HG03097 (cell line): ENCODE results near the gene SIT1.
A peak's percentile ranks its signal among the peaks of the same experiment; 100 is the strongest.

Experiments used
- ATAC-seq: cut with Tn5 transposase; IDR thresholded peaks from one replicate; pipeline ENCODE4 v1.9.1; 2021; ENCODE audit not compliant: unreplicated experiment, low FRiP score

The SIT1 gene

GRCh38 chr9:35609001-35609819, 41.5 kb downstream of the SIT1 start:
- ATAC-seq, result no peak

GRCh38 chr9:35608221-35608620, 42.5 kb downstream of the SIT1 start:
- no peak for ATAC-seq

GRCh38 chr9:35606726-35607125, 44.0 kb downstream of the SIT1 start:
- no peak for ATAC-seq

DNA sequence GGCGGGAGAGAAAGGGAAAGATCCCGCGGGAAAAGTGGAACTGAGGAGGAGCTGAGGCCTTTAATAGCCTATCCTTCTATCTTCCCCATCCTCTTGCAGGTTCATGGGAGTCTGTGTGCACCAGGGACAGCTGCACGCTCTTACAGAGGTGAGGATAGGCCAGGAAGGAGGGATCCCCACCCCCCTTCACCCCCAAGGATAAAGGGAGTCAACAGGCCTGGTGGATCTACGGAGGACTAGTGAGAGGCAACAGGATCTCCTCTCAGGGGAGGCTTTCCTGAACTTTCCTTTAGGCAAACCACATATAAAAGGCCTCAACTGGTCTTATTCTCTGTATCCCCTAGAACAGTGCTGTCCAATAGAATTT, 44.6 kb downstream of the SIT1 start:
- ATAC-seq, result no peak

GRCh38 chr9:35605351-35606137, 45.2 kb downstream of the SIT1 start:
- ATAC-seq, result peak; percentile 8

DNA sequence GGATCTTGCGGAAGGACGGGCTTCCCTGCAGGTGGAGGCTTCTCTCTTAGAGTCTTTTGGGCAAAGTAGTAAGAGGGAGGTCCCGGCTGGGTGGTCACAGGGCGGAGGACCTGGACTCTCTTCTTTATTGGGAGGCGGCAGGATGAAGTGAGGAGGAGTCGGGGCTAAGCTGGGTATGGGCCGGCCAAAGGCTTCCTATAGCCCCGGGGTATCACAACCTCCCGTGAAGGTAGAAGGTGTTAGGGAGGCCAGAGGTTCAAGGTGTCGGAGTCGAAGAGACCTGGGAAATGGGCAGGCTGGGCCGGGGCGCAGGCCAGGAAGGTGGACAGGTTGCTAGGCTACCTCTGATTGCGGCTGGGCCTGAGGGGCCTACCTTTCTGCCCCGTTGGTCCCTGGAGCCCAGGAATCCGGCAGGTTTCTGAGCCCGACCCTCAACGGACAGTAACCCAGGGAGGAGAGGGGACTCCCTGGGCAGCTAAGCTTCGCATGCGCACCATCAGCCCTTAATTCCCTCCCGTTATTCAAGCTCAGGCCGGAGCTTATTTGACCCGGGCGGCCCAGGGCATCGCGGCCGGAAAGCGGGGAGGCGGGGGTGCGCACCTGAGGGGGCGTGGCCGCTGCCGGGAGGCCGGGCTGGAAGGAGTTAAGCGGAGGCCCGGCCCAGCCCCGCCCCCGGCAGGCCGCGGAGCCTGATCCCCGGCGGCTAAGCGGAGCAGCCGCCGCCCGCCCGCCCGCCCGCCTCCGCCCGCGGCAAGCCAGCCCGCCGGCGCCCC, 46.0 kb downstream of the SIT1 start, which contains the start of gene TESK1:
Gene TESK1 (plus strand): TSS at position 685 of the 773 bp plus-strand sequence. CDS start 358 bp downstream, outside the sequence.
- peak; percentile 30 for ATAC-seq

- peak; percentile 80 for ATAC-seq
Observed at GRCh38 chr9:35603986-35604577, 46.6 kb downstream of the SIT1 start.

GRCh38 chr9:35603506-35603985, 47.2 kb downstream of the SIT1 start:
- ATAC-seq, result no peak

GRCh38 chr9:35599763-35600604, 50.7 kb downstream of the SIT1 start:
- no peak for ATAC-seq
